HG03571 (cell line): ENCODE results near the gene EXOC3L2.

Source experiments
- ATAC-seq: cut with Tn5 transposase; IDR thresholded peaks from one replicate; pipeline ENCODE4 v1.9.1; 2021; ENCODE audit not compliant: unreplicated experiment

Gene EXOC3L2

GRCh38 chr19:45162608-45163143 is 82.5 kb downstream of the EXOC3L2 start:
- no peak for ATAC-seq
